HG03045 (cell line): ENCODE measurements around the gene SSTR5.

ENCODE experiments used
- ATAC-seq: cut with Tn5 transposase; IDR thresholded peaks from one replicate; pipeline ENCODE4 v1.9.1; 2021; ENCODE audit warnings: mild to moderate bottlenecking, moderate library complexity; ENCODE audit not compliant: unreplicated experiment

Gene SSTR5

GRCh38 chr16:1101133-1101532 lies 28.6 kb downstream of the SSTR5 start:
- ATAC-seq: no peak

GRCh38 chr16:1101573-1102332 lies 29.2 kb downstream of the SSTR5 start:
- ATAC-seq: no peak

GRCh38 chr16:1102333-1102700 lies 29.8 kb downstream of the SSTR5 start:
- ATAC-seq: no peak

GRCh38 chr16:1102921-1103635 lies 30.5 kb downstream of the SSTR5 start:
- ATAC-seq: no peak

- ATAC-seq: no peak
These were observed 31.1 kb downstream of the SSTR5 start for GRCh38 chr16:1103636-1103980.

- no peak for ATAC-seq
These were observed 33.5 kb downstream of the SSTR5 start for GRCh38 chr16:1105888-1106620.

GRCh38 chr16:1106659-1107058 lies 34.1 kb downstream of the SSTR5 start:
- ATAC-seq: no peak

- no peak for ATAC-seq
These were observed 34.6 kb downstream of the SSTR5 start for GRCh38 chr16:1107141-1107540.

- ATAC-seq: no peak
These were observed 35.2 kb downstream of the SSTR5 start for GRCh38 chr16:1107731-1108130.

GRCh38 chr16:1108299-1109252 lies 36.0 kb downstream of the SSTR5 start:
- ATAC-seq: no peak

GRCh38 chr16:1109648-1110047 lies 37.1 kb downstream of the SSTR5 start:
- ATAC-seq: no peak

GRCh38 chr16:1112506-1113184 lies 40.1 kb downstream of the SSTR5 start:
- no peak for ATAC-seq

GRCh38 chr16:1113489-1113888 lies 40.9 kb downstream of the SSTR5 start:
- no peak for ATAC-seq

- ATAC-seq: no peak
These were observed 41.5 kb downstream of the SSTR5 start for GRCh38 chr16:1113889-1114526.

GRCh38 chr16:1116693-1117077 lies 44.1 kb downstream of the SSTR5 start:
- ATAC-seq: no peak

- ATAC-seq: no peak
These were observed 44.8 kb downstream of the SSTR5 start for GRCh38 chr16:1117176-1117900.

- no peak for ATAC-seq
These were observed 45.4 kb downstream of the SSTR5 start for GRCh38 chr16:1117926-1118325.

GRCh38 chr16:1119129-1119528 lies 46.6 kb downstream of the SSTR5 start:
- ATAC-seq: no peak
